Breast epithelium (tissue), 4 donors: ENCODE measurements around the gene ARRDC5. TPM values are rescaled to one million over a fixed set of nuclear protein-coding genes. Genes with fewer than 3 reads are reported as not detected.
"Not testable (repeated sequence)": the region's sequence is repeated elsewhere in the genome, so short reads cannot be mapped to it uniquely, and the experiment has no call there.

ENCODE experiments used
- DNase-seq, 2 donors: peaks; one replicate each; pipeline ENCODE4 v3.0.0-alpha.2; 2019; ENCODE audit warnings: low spot score in 2 of 2
- H3K27ac ChIP-seq, 2 donors: fragments of 200-600 bp; sonication (generic) in 1 of 2; one replicate each; pipeline ENCODE4 v1.5.1; 2016 to 2019; ENCODE audit warnings: mild to moderate bottlenecking in 1 of 2
- H3K27me3 ChIP-seq, 2 donors: fragments of 200-600 bp; sonication (generic) in 1 of 2; one replicate each; pipeline versions ENCODE4 v1.5.1 to v1.6.0; 2017 to 2019; ENCODE audit warnings: control low read depth in 1 of 2, mild to moderate bottlenecking in 1 of 2
- H3K36me3 ChIP-seq: fragments of 200-600 bp; one replicate; pipeline ENCODE4 v1.5.1; 2019
- H3K4me1 ChIP-seq, 2 donors: fragments of 200-600 bp; sonication (generic); one replicate each; pipeline ENCODE4 v1.5.1; 2016 to 2019; ENCODE audit warnings: control low read depth in 1 of 2
- H3K4me3 ChIP-seq, 3 donors: fragments of 200-600 bp; sonication (generic); 1 replicate in 2 of 3; 2 replicates in 1 of 3; pipeline ENCODE4 v1.5.1; 2016 to 2019; ENCODE audit warnings: mild to moderate bottlenecking in 3 of 3, moderate library complexity in 2 of 3
- H3K9me3 ChIP-seq, 2 donors: fragments of 200-600 bp; sonication (generic) in 1 of 2; one replicate each; pipeline ENCODE4 v1.5.1; 2016 to 2019; ENCODE audit warnings: control low read depth in 1 of 2
- CTCF ChIP-seq, 3 donors: fragments of 450-650 bp; IDR thresholded peaks; one replicate each; pipeline ENCODE4 v1.5.1; 2016 to 2017; ENCODE audit warnings: antibody characterized with exemption in 3 of 3, mild to moderate bottlenecking in 3 of 3, moderate library complexity in 3 of 3
- POLR2A ChIP-seq: fragments of 450-650 bp; IDR thresholded peaks from one replicate; pipeline ENCODE4 v1.6.1; 2016; ENCODE audit warnings: antibody characterized with exemption, mild to moderate bottlenecking, moderate library complexity
- POLR2AphosphoS5 ChIP-seq, 3 donors: sonication (generic); formaldehyde crosslinking; IDR thresholded peaks; one replicate each; pipeline ENCODE4 v1.6.1; 2017; ENCODE audit warnings: antibody characterized with exemption in 3 of 3
- intact Hi-C: fragments of 100-400 bp; cut with DNase I; formaldehyde crosslinking; loops from one replicate; pipeline ENCODE4 v1.15.1; 2023; ENCODE audit warnings: low total_unique reads
- total RNA-seq, 3 donors: library from RNA; depleted of rRNA; stranded (reverse); fragments of >200 nt; gene quantifications; one replicate each; pipeline ENCODE4 v1.1.0, GENCODE V29; 2016

ARRDC5 gene
- total RNA-seq, 3 donors from 2014 or later: 0.64 TPM; not detected in 2

- Histone ChIP-seq H3K27ac (no peak overlapping the region), H3K9me3 (no peaks in the 10 kb centered on the region), H3K4me3 (no peak overlapping the region), H3K4me1 (peaks cover 4 to 5% of the 10 kb centered on the region in 2 donors), H3K27me3 (no peaks in the 10 kb centered on the region), H3K36me3 (no peaks in the 10 kb centered on the region)
- TF ChIP-seq POLR2A: no peak
- no peak for TF ChIP-seq POLR2AphosphoS5 (IDR thresholded peaks at IDR 0.05)
- TF ChIP-seq CTCF (IDR thresholded peaks at IDR 0.05): no peak
- DNase-seq: no peak
- intact Hi-C loops: no loop called here
These were observed 1.8 kb upstream of the ARRDC5 start for GRCh38 chr19:4904481-4904880.

DNA sequence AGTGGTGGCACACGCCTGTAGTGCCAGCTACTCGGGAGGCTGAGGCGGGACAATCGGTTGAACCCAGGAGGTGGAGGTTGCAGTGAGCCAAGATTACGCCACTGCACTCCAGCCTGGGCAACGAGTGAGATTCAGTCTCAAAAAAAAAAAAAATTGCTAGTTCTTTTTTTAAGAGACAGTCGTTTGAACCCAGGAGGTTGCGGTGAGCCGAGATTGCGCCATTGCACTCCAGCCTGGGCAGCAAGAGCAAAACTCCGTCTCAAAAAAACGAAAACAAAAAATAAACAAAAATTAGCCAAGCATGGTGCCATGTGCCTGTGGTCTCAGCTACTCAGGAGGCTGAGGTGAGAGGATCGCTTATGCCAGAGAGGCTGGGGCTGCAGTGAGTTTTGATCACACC lies 1.8 kb downstream of the ARRDC5 start:
- H3K36me3 ChIP-seq, H3K4me3 ChIP-seq, H3K27me3 ChIP-seq, H3K9me3 ChIP-seq, DNase-seq, H3K4me1 ChIP-seq, intact Hi-C loops, H3K27ac ChIP-seq: not testable (repeated sequence)

DNA sequence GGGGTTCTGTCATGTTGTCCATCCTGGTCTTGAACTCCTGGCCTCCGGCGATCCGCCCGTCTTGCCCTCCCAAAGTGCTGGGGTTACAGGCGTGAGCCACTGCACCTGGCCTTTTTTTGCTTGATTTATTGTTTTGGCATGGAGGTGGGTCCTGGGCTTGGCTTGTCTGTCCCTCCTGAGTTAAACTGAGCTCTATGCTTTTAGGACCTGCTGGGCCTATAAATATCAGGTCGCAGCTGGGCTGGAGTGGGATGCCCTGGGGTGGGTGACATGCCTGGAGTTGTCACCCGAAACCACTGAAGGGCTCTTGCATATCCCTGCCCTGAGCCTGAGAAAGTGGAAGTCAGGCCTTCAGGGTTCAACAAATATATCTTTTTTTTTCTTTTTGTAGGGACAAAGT lies 5.5 kb downstream of the ARRDC5 start:
- Histone ChIP-seq H3K4me3 (no peak overlapping the region), H3K27me3 (no peaks in the 10 kb centered on the region), H3K9me3 (no peaks in the 10 kb centered on the region), H3K36me3 (no peaks in the 10 kb centered on the region), H3K27ac (no peak overlapping the region), H3K4me1 (no peaks in the 10 kb centered on the region)
- TF ChIP-seq POLR2AphosphoS5 (IDR thresholded peaks at IDR 0.05) (no peak), POLR2A (no peak), CTCF (IDR thresholded peaks at IDR 0.05) (no peak)
- DNase-seq: no peak
- intact Hi-C loops: no loop called here

GRCh38 chr19:4896372-4896771 lies 6.3 kb downstream of the ARRDC5 start:
- no peak overlapping the region for H3K4me3 ChIP-seq
- TF ChIP-seq POLR2AphosphoS5 (IDR thresholded peaks at IDR 0.05): no peak
- no peak for TF ChIP-seq CTCF (IDR thresholded peaks at IDR 0.05)
- TF ChIP-seq POLR2A: no peak
- intact Hi-C loops: no loop called here
- H3K27ac ChIP-seq: no peak overlapping the region
- no peaks in the 10 kb centered on the region for H3K4me1 ChIP-seq
- no peaks in the 10 kb centered on the region for H3K9me3 ChIP-seq
- DNase-seq: no peak
- H3K36me3 ChIP-seq: no peaks in the 10 kb centered on the region
- no peaks in the 10 kb centered on the region for H3K27me3 ChIP-seq

DNA sequence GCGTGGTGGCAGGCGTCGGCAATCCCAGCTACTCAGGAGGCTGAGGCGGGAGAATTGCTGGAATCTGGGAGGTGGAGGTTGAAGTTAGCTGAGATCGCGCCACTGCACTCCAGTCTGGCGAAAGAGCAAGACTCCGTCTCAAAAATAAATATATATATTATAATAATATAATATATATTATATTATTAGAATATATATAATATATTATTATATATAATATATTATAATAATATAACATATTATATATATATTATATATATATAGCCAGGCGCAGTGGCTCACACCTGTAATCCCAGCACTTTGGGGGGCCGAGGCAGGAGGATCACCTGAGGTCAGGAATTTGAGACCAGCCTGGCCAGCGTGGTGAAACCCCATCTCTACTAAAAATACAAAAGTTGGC lies 9.7 kb downstream of the ARRDC5 start:
- H3K4me3 ChIP-seq, H3K27ac ChIP-seq, intact Hi-C loops, H3K36me3 ChIP-seq, H3K4me1 ChIP-seq, H3K9me3 ChIP-seq, H3K27me3 ChIP-seq, DNase-seq: not testable (repeated sequence)

- no peak for TF ChIP-seq CTCF (IDR thresholded peaks at IDR 0.05)
- TF ChIP-seq POLR2AphosphoS5 (IDR thresholded peaks at IDR 0.05): no peak
- TF ChIP-seq POLR2A: no peak
- no peak for DNase-seq
- Histone ChIP-seq H3K4me1 (no peaks in the 10 kb centered on the region), H3K27me3 (no peaks in the 10 kb centered on the region), H3K4me3 (no peak overlapping the region), H3K36me3 (no peaks in the 10 kb centered on the region), H3K9me3 (no peaks in the 10 kb centered on the region), H3K27ac (no peak overlapping the region)
- intact Hi-C loops: no loop called here
These were observed 11.6 kb downstream of the ARRDC5 start for GRCh38 chr19:4891066-4891465.
